HG02973 (cell line): Measurements from ENCODE around the gene RILPL1.
"Not testable (repeated sequence)": the region's sequence is repeated elsewhere in the genome, so short reads cannot be mapped to it uniquely, and the experiment has no call there.

Source experiments
- ATAC-seq: cut with Tn5 transposase; IDR thresholded peaks from one replicate; pipeline ENCODE4 v1.9.1; 2021; ENCODE audit warnings: moderate library complexity; ENCODE audit not compliant: unreplicated experiment

RILPL1 gene

GRCh38 chr12:123497065-123497464 is 36.5 kb downstream of the RILPL1 start:
- ATAC-seq: no peak

GRCh38 chr12:123494124-123494851 is 39.2 kb downstream of the RILPL1 start:
- ATAC-seq: no peak

- ATAC-seq: not testable (repeated sequence)
These were observed 41.0 kb downstream of the RILPL1 start for GRCh38 chr12:123492339-123493039.

GRCh38 chr12:123491481-123491880 is 42.0 kb downstream of the RILPL1 start:
- ATAC-seq: no peak

GRCh38 chr12:123491056-123491455 is 42.5 kb downstream of the RILPL1 start:
- no peak for ATAC-seq

GRCh38 chr12:123490089-123490488 is 43.4 kb downstream of the RILPL1 start:
- no peak for ATAC-seq

- no peak for ATAC-seq
These were observed 43.9 kb downstream of the RILPL1 start for GRCh38 chr12:123489580-123489979.

- ATAC-seq: no peak
These were observed 44.8 kb downstream of the RILPL1 start for GRCh38 chr12:123488539-123489230.

- ATAC-seq: no peak
These were observed 46.1 kb downstream of the RILPL1 start for GRCh38 chr12:123487428-123487827.

- no peak for ATAC-seq
These were observed 47.8 kb downstream of the RILPL1 start for GRCh38 chr12:123485756-123486155.

- no peak for ATAC-seq
These were observed 49.8 kb downstream of the RILPL1 start for GRCh38 chr12:123483602-123484248.

GRCh38 chr12:123482876-123483275 is 50.6 kb downstream of the RILPL1 start:
- ATAC-seq: no peak

- not testable (repeated sequence) for ATAC-seq
These were observed 52.3 kb downstream of the RILPL1 start for GRCh38 chr12:123481251-123481650.

- ATAC-seq: no peak
These were observed 53.9 kb downstream of the RILPL1 start for GRCh38 chr12:123479442-123480180.

- ATAC-seq: no peak
These were observed 54.8 kb downstream of the RILPL1 start for GRCh38 chr12:123478762-123479161.

- no peak for ATAC-seq
These were observed 55.5 kb downstream of the RILPL1 start for GRCh38 chr12:123478069-123478468.

- ATAC-seq: no peak
These were observed 58.2 kb downstream of the RILPL1 start for GRCh38 chr12:123475246-123475703.

- ATAC-seq: no peak
These were observed 58.9 kb downstream of the RILPL1 start for GRCh38 chr12:123474485-123475245.

GRCh38 chr12:123472438-123472849 is 61.1 kb downstream of the RILPL1 start:
- no peak for ATAC-seq
